Vagina (tissue), 2 donors: ENCODE data around the gene BLCAP. TPM values are rescaled to one million over a fixed set of nuclear protein-coding genes. Genes with fewer than 3 reads are reported as not detected.

Experiments used
- DNase-seq, 2 donors: peaks; one replicate each; pipeline ENCODE4 v3.0.0-alpha.2; 2017; ENCODE audit errors: extremely low spot score in 2 of 2
- H3K27ac ChIP-seq: fragments of 200-600 bp; sonication (generic); one replicate; pipeline ENCODE4 v1.5.1; 2019
- H3K27me3 ChIP-seq: fragments of 200-600 bp; sonication (generic); one replicate; pipeline ENCODE4 v1.5.1; 2019
- H3K36me3 ChIP-seq, 2 donors: fragments of 200-600 bp; sonication (generic); one replicate each; pipeline ENCODE4 v1.5.1; 2017 to 2019
- H3K4me1 ChIP-seq: fragments of 200-600 bp; sonication (generic); one replicate; pipeline ENCODE4 v1.5.1; 2019
- H3K4me3 ChIP-seq, 2 donors: fragments of 200-600 bp; sonication (generic); 1 replicate in 1 of 2; 2 replicates in 1 of 2; pipeline ENCODE4 v1.5.1; 2016 to 2019
- H3K9me3 ChIP-seq: fragments of 200-600 bp; sonication (generic); one replicate; pipeline ENCODE4 v1.5.1; 2019
- CTCF ChIP-seq, 3 experiments: fragments of 450-650 bp in 2 of 3; fragments of 200-600 bp in 1 of 3; sonication (generic) in 1 of 3; IDR thresholded peaks; one replicate each; pipeline ENCODE4 v1.5.1; 2017 to 2019; ENCODE audit warnings: antibody characterized with exemption in 3 of 3, mild to moderate bottlenecking in 2 of 3, moderate library complexity in 2 of 3
- POLR2A ChIP-seq, 2 donors: fragments of 450-650 bp; IDR thresholded peaks; one replicate each; pipeline ENCODE4 v1.6.1; 2017; ENCODE audit warnings: antibody characterized with exemption in 2 of 2, mild to moderate bottlenecking in 2 of 2, moderate library complexity in 2 of 2
- POLR2AphosphoS5 ChIP-seq, 2 donors: sonication (generic); formaldehyde crosslinking; IDR thresholded peaks; one replicate each; pipeline ENCODE4 v1.9.0; 2017; ENCODE audit warnings: antibody characterized with exemption in 2 of 2, mild to moderate bottlenecking in 2 of 2, low read depth in 1 of 2; ENCODE audit not compliant: insufficient read depth in 1 of 2
- intact Hi-C: fragments of 100-400 bp; cut with DNase I; formaldehyde crosslinking; loops from one replicate; pipeline ENCODE4 v1.15.1; 2023
- total RNA-seq: library from RNA; depleted of rRNA; stranded (reverse); fragments of >200 nt; gene quantifications from one replicate; pipeline ENCODE4 v1.2.3, GENCODE V29; 2016

BLCAP gene
- total RNA-seq, 1 donor from 2014 or later = 81.3 TPM

GRCh38 chr20:37529214-37529967, 1.7 kb upstream of the BLCAP start:
- no peak overlapping the region for H3K27ac ChIP-seq

GRCh38 chr20:37528446-37529213, 954 bp upstream of the BLCAP start:
- Histone ChIP-seq H3K27me3 (no peaks in the 10 kb centered on the region), H3K27ac (peak overlapping the region; percentile 91), H3K4me1 (peaks cover 45% of the 10 kb centered on the region), H3K4me3 (peak overlapping the region; percentile 88 to 96), H3K36me3 (no peaks in the 10 kb centered on the region), H3K9me3 (no peaks in the 10 kb centered on the region)
- intact Hi-C loops = no loop called here
- TF ChIP-seq POLR2A (IDR thresholded peaks at IDR 0.05) = no peak
- TF ChIP-seq CTCF (IDR thresholded peaks at IDR 0.05) = no peak
- no peak for TF ChIP-seq POLR2AphosphoS5 (IDR thresholded peaks at IDR 0.05; ENCODE audit: insufficient read depth in 1 of 2, low read depth in 1 of 2)
- DNase-seq = peak in 1 of 2 donors; percentile 75

More at GRCh38 chr20:37529214-37529967, 1.7 kb upstream of the BLCAP start:
- no peaks in the 10 kb centered on the region for H3K36me3 ChIP-seq
- peak in 1 of 2 donors; percentile 70 for DNase-seq
- TF ChIP-seq CTCF (IDR thresholded peaks at IDR 0.05) (no peak), POLR2AphosphoS5 (IDR thresholded peaks at IDR 0.05; ENCODE audit: insufficient read depth in 1 of 2, low read depth in 1 of 2) (no peak), POLR2A (IDR thresholded peaks at IDR 0.05) (no peak)
- no peak overlapping the region for H3K4me3 ChIP-seq
- H3K4me1 ChIP-seq = peaks cover 37% of the 10 kb centered on the region
- no peaks in the 10 kb centered on the region for H3K9me3 ChIP-seq
- intact Hi-C loops = no loop called here
- no peaks in the 10 kb centered on the region for H3K27me3 ChIP-seq

- TF ChIP-seq POLR2AphosphoS5 (IDR thresholded peaks at IDR 0.05; ENCODE audit: insufficient read depth in 1 of 2, low read depth in 1 of 2) (no peak), POLR2A (IDR thresholded peaks at IDR 0.05) (no peak), CTCF (IDR thresholded peaks at IDR 0.05) (no peak)
- peaks cover 61% of the 10 kb centered on the region for H3K4me1 ChIP-seq
These were observed 638 bp downstream of the BLCAP start for GRCh38 chr20:37526839-37527637.

DNA sequence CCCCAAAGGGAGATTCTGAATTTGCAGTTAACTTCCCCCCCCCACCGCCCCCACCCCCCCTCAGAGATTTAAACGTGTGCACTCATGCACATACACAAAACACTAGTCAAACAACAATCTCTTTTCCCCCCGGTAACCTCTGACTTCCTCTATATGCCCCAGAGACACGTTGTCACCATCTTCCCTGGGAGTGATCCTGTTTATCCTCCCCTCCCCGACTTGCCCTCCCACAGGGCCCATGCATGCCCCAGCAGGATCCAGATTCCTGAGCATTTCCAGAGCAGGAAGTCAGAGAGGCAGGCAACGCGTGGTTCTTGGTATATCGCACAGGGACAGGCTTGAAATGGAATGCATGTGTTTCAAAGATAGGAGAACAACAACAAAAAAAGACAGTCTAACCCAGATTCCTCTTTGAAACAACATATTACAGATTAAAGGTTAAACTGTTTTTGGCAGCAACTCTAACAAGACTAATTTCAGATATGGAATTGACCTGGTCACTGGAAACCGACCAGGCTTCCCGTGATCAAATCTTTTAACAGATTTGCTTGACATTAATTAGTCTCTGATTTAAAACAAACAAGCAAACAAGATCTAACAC, 1.3 kb downstream of the BLCAP start:
- Histone ChIP-seq H3K36me3 (no peaks in the 10 kb centered on the region), H3K9me3 (no peaks in the 10 kb centered on the region), H3K4me1 (peaks cover 66% of the 10 kb centered on the region), H3K4me3 (peak overlapping the region; percentile 88 to 96), H3K27me3 (no peaks in the 10 kb centered on the region), H3K27ac (peak overlapping the region; percentile 91)
- intact Hi-C loops = no loop called here
- peak in 1 of 2 donors; percentile 56 for TF ChIP-seq POLR2AphosphoS5 (IDR thresholded peaks at IDR 0.05; ENCODE audit: insufficient read depth in 1 of 2, low read depth in 1 of 2)
- no peak for TF ChIP-seq CTCF (IDR thresholded peaks at IDR 0.05)
- DNase-seq = no peak

More at GRCh38 chr20:37526839-37527637, 638 bp downstream of the BLCAP start:
- no peaks in the 10 kb centered on the region for H3K27me3 ChIP-seq
- no peaks in the 10 kb centered on the region for H3K9me3 ChIP-seq
- no peak for DNase-seq
- intact Hi-C loops = no loop called here
- peak overlapping the region; percentile 88 to 96 for H3K4me3 ChIP-seq
- peak overlapping the region; percentile 91 for H3K27ac ChIP-seq
- H3K36me3 ChIP-seq = no peaks in the 10 kb centered on the region
